ENCODE data around the gene SPEM1. TPM values are rescaled to one million over a fixed set of nuclear protein-coding genes. Genes with fewer than 3 reads are reported as not detected.

The SPEM1 gene
- total RNA-seq, 1 donor from 2014 or later = not detected

- H3K4me3 ChIP-seq (ENCODE audit: low read depth, low read length) = no peak overlapping the region
- DNase-seq (ENCODE audit: low read depth) = no peak
- H3K27me3 ChIP-seq (ENCODE audit: control insufficient read depth, insufficient read depth, low read length) = no peaks in the 10 kb centered on the region
- TF ChIP-seq, protein P1, sequence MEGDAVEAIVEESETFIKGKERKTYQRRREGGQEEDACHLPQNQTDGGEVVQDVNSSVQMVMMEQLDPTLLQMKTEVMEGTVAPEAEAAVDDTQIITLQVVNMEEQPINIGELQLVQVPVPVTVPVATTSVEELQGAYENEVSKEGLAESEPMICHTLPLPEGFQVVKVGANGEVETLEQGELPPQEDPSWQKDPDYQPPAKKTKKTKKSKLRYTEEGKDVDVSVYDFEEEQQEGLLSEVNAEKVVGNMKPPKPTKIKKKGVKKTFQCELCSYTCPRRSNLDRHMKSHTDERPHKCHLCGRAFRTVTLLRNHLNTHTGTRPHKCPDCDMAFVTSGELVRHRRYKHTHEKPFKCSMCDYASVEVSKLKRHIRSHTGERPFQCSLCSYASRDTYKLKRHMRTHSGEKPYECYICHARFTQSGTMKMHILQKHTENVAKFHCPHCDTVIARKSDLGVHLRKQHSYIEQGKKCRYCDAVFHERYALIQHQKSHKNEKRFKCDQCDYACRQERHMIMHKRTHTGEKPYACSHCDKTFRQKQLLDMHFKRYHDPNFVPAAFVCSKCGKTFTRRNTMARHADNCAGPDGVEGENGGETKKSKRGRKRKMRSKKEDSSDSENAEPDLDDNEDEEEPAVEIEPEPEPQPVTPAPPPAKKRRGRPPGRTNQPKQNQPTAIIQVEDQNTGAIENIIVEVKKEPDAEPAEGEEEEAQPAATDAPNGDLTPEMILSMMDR (IDR thresholded peaks at IDR 0.05; ENCODE audit: insufficient read depth, low read length, poor library complexity, severe bottlenecking) = no peak
- H3K36me3 ChIP-seq (ENCODE audit: control insufficient read depth, insufficient read depth, low read length) = peaks cover 4% of the 10 kb centered on the region
Measured at GRCh38 chr17:7464081-7464480, 44.0 kb downstream of the SPEM1 start.

DNA sequence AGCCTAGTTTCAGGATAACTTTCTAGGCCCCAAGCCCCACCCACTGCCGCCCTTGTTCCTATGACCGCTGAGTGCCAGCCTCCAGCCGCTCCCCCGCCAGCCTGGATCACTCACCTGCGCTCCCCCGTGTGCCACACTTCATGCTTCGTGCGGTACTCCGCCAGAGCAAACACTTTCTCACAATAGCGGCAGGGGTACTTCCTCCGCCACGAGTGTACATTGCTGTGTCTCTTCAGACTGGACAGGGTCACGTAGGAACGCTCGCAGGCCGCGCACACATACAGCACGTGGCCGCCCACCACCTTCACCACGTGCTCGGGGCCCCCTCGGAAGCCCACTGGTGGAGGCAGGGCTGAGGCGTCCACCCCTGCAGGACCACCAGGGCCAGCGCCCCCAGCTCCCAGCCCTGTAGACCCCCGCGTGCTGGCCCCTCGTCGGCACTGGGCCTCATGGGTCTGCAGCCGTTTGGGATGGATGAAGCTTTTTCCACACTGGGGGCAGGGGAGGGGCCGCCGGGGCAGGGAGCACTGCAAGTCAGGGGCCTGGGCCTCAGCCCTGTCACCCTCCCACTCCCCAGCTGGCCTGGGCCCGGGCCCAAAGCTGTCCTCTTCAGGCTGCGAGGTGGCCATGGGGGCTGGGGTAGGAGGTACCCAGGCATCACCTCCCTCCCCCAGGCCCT, 45.6 kb downstream of the SPEM1 start:
- no peak for DNase-seq (ENCODE audit: low read depth)
- TF ChIP-seq, protein P1 (IDR thresholded peaks at IDR 0.05; ENCODE audit: insufficient read depth, low read length, poor library complexity, severe bottlenecking) = no peak
- no peak overlapping the region for H3K4me3 ChIP-seq (ENCODE audit: low read depth, low read length)
- peaks cover 4% of the 10 kb centered on the region for H3K36me3 ChIP-seq (ENCODE audit: control insufficient read depth, insufficient read depth, low read length)
- H3K27me3 ChIP-seq (ENCODE audit: control insufficient read depth, insufficient read depth, low read length) = no peaks in the 10 kb centered on the region

DNA sequence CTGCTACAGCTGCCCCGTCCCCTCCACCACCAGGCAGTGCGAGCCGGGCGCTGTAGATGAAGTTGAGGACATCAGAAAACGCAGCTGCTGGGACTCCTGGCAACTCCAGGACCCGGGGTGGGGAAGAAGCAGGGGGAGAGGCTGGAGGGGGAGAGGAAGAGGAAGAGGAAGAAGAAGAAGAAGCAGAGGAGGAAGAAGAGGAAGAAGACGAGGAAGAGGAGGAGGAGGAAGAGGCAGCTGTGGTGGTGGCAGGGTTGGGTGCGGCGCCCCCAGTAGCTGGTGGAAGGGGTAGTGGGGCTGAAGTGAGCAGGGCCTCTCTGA, 46.2 kb downstream of the SPEM1 start:
- Histone ChIP-seq H3K4me3 (ENCODE audit: low read depth, low read length) (no peak overlapping the region), H3K36me3 (ENCODE audit: control insufficient read depth, insufficient read depth, low read length) (peaks cover 4% of the 10 kb centered on the region), H3K27me3 (ENCODE audit: control insufficient read depth, insufficient read depth, low read length) (no peaks in the 10 kb centered on the region)
- TF ChIP-seq, protein P1 (IDR thresholded peaks at IDR 0.05; ENCODE audit: insufficient read depth, low read length, poor library complexity, severe bottlenecking) = no peak
- no peak for DNase-seq (ENCODE audit: low read depth)

DNA sequence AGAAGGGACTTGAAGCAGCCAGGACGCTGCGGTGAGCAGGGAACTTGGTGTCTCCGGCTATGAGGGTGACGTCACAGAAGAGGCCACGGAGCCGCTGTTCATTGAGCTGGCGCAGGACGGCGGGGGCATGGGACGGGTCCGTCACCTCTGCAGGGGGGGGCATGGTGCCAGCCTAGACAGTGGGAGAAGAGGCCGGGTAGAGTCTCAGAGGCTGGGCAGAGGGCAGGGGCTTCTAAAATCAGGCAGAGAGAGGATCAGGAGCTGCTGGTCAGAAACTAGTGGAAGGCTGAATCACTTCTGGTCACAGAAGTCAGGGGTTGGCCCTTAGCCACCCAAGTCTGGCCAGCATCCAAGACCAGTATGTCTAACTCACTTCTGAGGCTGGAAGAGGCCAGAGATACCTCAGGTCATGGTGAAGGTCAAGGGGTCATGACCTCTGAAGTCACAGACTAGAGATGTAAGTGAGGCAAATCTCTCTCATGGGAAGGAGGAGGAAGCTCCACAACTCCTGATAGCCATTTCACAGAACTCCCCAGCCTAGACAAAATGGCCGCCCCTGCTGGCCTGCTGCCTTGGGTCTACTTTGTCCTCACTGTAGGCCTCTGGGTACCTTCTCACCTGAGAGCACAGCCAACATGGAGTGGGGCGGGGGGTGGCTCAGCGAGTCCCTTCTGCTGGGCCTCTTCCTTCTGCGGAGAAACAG, 46.7 kb downstream of the SPEM1 start:
- H3K27me3 ChIP-seq (ENCODE audit: control insufficient read depth, insufficient read depth, low read length) = no peaks in the 10 kb centered on the region
- H3K4me3 ChIP-seq (ENCODE audit: low read depth, low read length) = no peak overlapping the region
- DNase-seq (ENCODE audit: low read depth) = no peak
- H3K36me3 ChIP-seq (ENCODE audit: control insufficient read depth, insufficient read depth, low read length) = peaks cover 4% of the 10 kb centered on the region
- TF ChIP-seq, protein P1 (IDR thresholded peaks at IDR 0.05; ENCODE audit: insufficient read depth, low read length, poor library complexity, severe bottlenecking) = no peak

GRCh38 chr17:7467498-7467897, 47.4 kb downstream of the SPEM1 start:
- peaks cover 4% of the 10 kb centered on the region for H3K36me3 ChIP-seq (ENCODE audit: control insufficient read depth, insufficient read depth, low read length)
- no peak overlapping the region for H3K4me3 ChIP-seq (ENCODE audit: low read depth, low read length)
- DNase-seq (ENCODE audit: low read depth) = no peak
- TF ChIP-seq, protein P1 (IDR thresholded peaks at IDR 0.05; ENCODE audit: insufficient read depth, low read length, poor library complexity, severe bottlenecking) = no peak
- H3K27me3 ChIP-seq (ENCODE audit: control insufficient read depth, insufficient read depth, low read length) = no peaks in the 10 kb centered on the region

Data from kidney epithelial cell (primary cell).